Astrocyte (in vitro differentiated cells and primary cell): ENCODE data around the gene PHF11. TPM values are rescaled to one million over a fixed set of nuclear protein-coding genes. Genes with fewer than 3 reads are reported as not detected.

Source experiments
- DNase-seq: peaks from one replicate; pipeline ENCODE4 v3.0.0-alpha.2; 2010; ENCODE audit warnings: low read depth
- FAIRE-seq: peaks from 2 replicates; lab custom pipeline; 2011; peaks lifted over from hg19 to GRCh38; lab: Jason Lieb, UNC
- H2AFZ ChIP-seq: 2 replicates; pipeline ENCODE4 v1.6.0; 2012; ENCODE audit warnings: low read depth, low read length, inconsistent platforms
- H3K27ac ChIP-seq: 2 replicates; pipeline ENCODE4 v1.5.1; 2011; ENCODE audit warnings: low read depth, low read length, inconsistent platforms
- H3K27me3 ChIP-seq: 2 replicates; pipeline ENCODE4 v1.6.0; 2011; ENCODE audit warnings: low read length, inconsistent platforms; ENCODE audit not compliant: insufficient read depth
- H3K36me3 ChIP-seq: 2 replicates; pipeline ENCODE4 v1.5.1; 2011; ENCODE audit warnings: low read length, inconsistent platforms; ENCODE audit not compliant: insufficient read depth
- H3K4me1 ChIP-seq: 2 replicates; pipeline ENCODE4 v1.5.1; 2011; ENCODE audit warnings: low read length, inconsistent platforms; ENCODE audit not compliant: insufficient read depth
- H3K4me2 ChIP-seq: 2 replicates; pipeline ENCODE4 v1.6.0; 2012; ENCODE audit warnings: low read length, inconsistent platforms
- H3K4me3 ChIP-seq: 2 replicates; pipeline ENCODE4 v1.5.1; 2011; ENCODE audit warnings: low read depth, mild to moderate bottlenecking, low read length, inconsistent platforms; ENCODE audit not compliant: insufficient read depth
- H3K79me2 ChIP-seq: 2 replicates; pipeline ENCODE4 v1.6.0; 2012; ENCODE audit warnings: mild to moderate bottlenecking, low read length, inconsistent platforms; ENCODE audit not compliant: insufficient read depth
- H3K9ac ChIP-seq: 2 replicates; pipeline ENCODE4 v1.6.0; 2012; ENCODE audit warnings: mild to moderate bottlenecking, low read length, inconsistent platforms
- H3K9me3 ChIP-seq: 2 replicates; pipeline ENCODE4 v1.5.1; 2012; ENCODE audit warnings: low read depth, mild to moderate bottlenecking, low read length, inconsistent platforms; ENCODE audit not compliant: insufficient read depth
- H4K20me1 ChIP-seq: 2 replicates; pipeline ENCODE4 v1.6.0; 2012; ENCODE audit warnings: low read length, inconsistent platforms; ENCODE audit not compliant: insufficient read depth
- H3K27ac Mint-ChIP-seq: one replicate; pipeline ENCODE4 v1.8.0; 2021; ENCODE audit warnings: mild to moderate bottlenecking, mixed read lengths; ENCODE audit not compliant: unreplicated experiment
- H3K27me3 Mint-ChIP-seq: one replicate; pipeline ENCODE4 v1.8.0; 2021; ENCODE audit warnings: low read depth, mixed read lengths; ENCODE audit not compliant: unreplicated experiment
- H3K36me3 Mint-ChIP-seq: one replicate; pipeline ENCODE4 v1.8.0; 2021; ENCODE audit warnings: low read depth, mixed read lengths; ENCODE audit not compliant: unreplicated experiment
- H3K4me1 Mint-ChIP-seq: one replicate; pipeline ENCODE4 v1.8.0; 2021; ENCODE audit warnings: low read depth, mixed read lengths; ENCODE audit not compliant: unreplicated experiment
- H3K4me3 Mint-ChIP-seq: one replicate; pipeline ENCODE4 v1.8.0; 2021; ENCODE audit warnings: mild to moderate bottlenecking, moderate library complexity, mixed read lengths; ENCODE audit not compliant: unreplicated experiment
- H3K9me3 Mint-ChIP-seq: one replicate; pipeline ENCODE4 v1.8.0; 2021; ENCODE audit warnings: mild to moderate bottlenecking, mixed read lengths; ENCODE audit not compliant: unreplicated experiment
- CTCF ChIP-seq: IDR thresholded peaks from 2 replicates; pipeline ENCODE4 v1.5.1; 2011; ENCODE audit warnings: low read depth, mild to moderate bottlenecking, inconsistent platforms, low read length, moderate library complexity; ENCODE audit not compliant: insufficient read depth
- EZH2 ChIP-seq: IDR thresholded peaks from 2 replicates; pipeline ENCODE4 v1.6.1; 2012; ENCODE audit warnings: mild to moderate bottlenecking, low read length, inconsistent platforms; ENCODE audit not compliant: insufficient read depth
- total RNA-seq: library from RNA; stranded (reverse); gene quantifications from 2 replicates; pipeline ENCODE4 v1.2.1, GENCODE V29; 2021

The PHF11 gene
- total RNA-seq, 1 donor from 2014 or later, result 30.8 TPM

- Mint-ChIP-seq H3K9me3 (no peaks in the 10 kb centered on the region), H3K4me1 (peaks cover 2% of the 10 kb centered on the region), H3K27ac (no peak overlapping the region), H3K36me3 (peaks cover 9% of the 10 kb centered on the region), H3K27me3 (no peaks in the 10 kb centered on the region), H3K4me3 (peak overlapping the region; percentile 86)
- DNase-seq (no peak), FAIRE-seq (no peak)
- H3K9me3 ChIP-seq, result no peaks in the 10 kb centered on the region
- no peak overlapping the region for H3K4me2 ChIP-seq
- no peak for TF ChIP-seq EZH2
- TF ChIP-seq CTCF, result no peak
- no peaks in the 10 kb centered on the region for H3K79me2 ChIP-seq
- peaks cover 7% of the 10 kb centered on the region for H3K4me1 ChIP-seq
- no peak overlapping the region for H3K9ac ChIP-seq
- H3K27ac ChIP-seq, result no peak overlapping the region
- no peak overlapping the region for H2AFZ ChIP-seq
- no peaks in the 10 kb centered on the region for H3K36me3 ChIP-seq
- H3K27me3 ChIP-seq, result no peaks in the 10 kb centered on the region
- H4K20me1 ChIP-seq, result no peaks in the 10 kb centered on the region
- H3K4me3 ChIP-seq, result no peak overlapping the region
These were observed 1.5 kb downstream of the PHF11 start for GRCh38 chr13:49497272-49497671.

- TF ChIP-seq EZH2 (no peak), CTCF (no peak)
- Mint-ChIP-seq H3K4me1 (peaks cover 2% of the 10 kb centered on the region), H3K4me3 (no peak overlapping the region), H3K36me3 (peaks cover 5% of the 10 kb centered on the region), H3K27me3 (no peaks in the 10 kb centered on the region), H3K9me3 (no peaks in the 10 kb centered on the region), H3K27ac (no peak overlapping the region)
- FAIRE-seq (no peak), DNase-seq (no peak)
- no peaks in the 10 kb centered on the region for H4K20me1 ChIP-seq
- H3K4me2 ChIP-seq, result no peak overlapping the region
- H3K9ac ChIP-seq, result no peak overlapping the region
- no peak overlapping the region for H2AFZ ChIP-seq
- H3K27ac ChIP-seq, result no peak overlapping the region
- no peak overlapping the region for H3K4me3 ChIP-seq
- H3K4me1 ChIP-seq, result peaks cover 7% of the 10 kb centered on the region
- H3K9me3 ChIP-seq, result no peaks in the 10 kb centered on the region
- H3K36me3 ChIP-seq, result no peaks in the 10 kb centered on the region
- H3K27me3 ChIP-seq, result no peaks in the 10 kb centered on the region
- no peaks in the 10 kb centered on the region for H3K79me2 ChIP-seq
These were observed 2.5 kb downstream of the PHF11 start for GRCh38 chr13:49498206-49498605.

- Histone ChIP-seq H3K4me2 (peak overlapping the region; percentile 80), H3K9ac (peak overlapping the region; percentile 51), H3K36me3 (no peaks in the 10 kb centered on the region), H3K27me3 (no peaks in the 10 kb centered on the region), H3K27ac (peak overlapping the region; percentile 49), H3K4me3 (peak overlapping the region; percentile 17), H4K20me1 (no peaks in the 10 kb centered on the region), H3K9me3 (no peaks in the 10 kb centered on the region), H2AFZ (no peak overlapping the region), H3K4me1 (peaks cover 7% of the 10 kb centered on the region), H3K79me2 (no peaks in the 10 kb centered on the region)
- H3K36me3 Mint-ChIP-seq, result peaks cover 5% of the 10 kb centered on the region
- H3K27ac Mint-ChIP-seq, result no peak overlapping the region
- no peaks in the 10 kb centered on the region for H3K9me3 Mint-ChIP-seq
- H3K4me1 Mint-ChIP-seq, result peaks cover 2% of the 10 kb centered on the region
- DNase-seq, result peak; percentile 83
- TF ChIP-seq EZH2 (no peak), CTCF (no peak)
- H3K4me3 Mint-ChIP-seq, result no peak overlapping the region
- peak; percentile 81 for FAIRE-seq
- no peaks in the 10 kb centered on the region for H3K27me3 Mint-ChIP-seq
These were observed 4.3 kb downstream of the PHF11 start for GRCh38 chr13:49499889-49500660.
